ENCODE measurements around the gene HPGD. TPM values are rescaled to one million over a fixed set of nuclear protein-coding genes. Genes with fewer than 3 reads are reported as not detected.

Gene HPGD
- total and polyA plus RNA-seq, 9 of the 15 experiments (the other 6 are each of a cell fraction or from before 2014, with no cell fraction given): 2.3 to 8.6 (median 4.8) TPM

DNA sequence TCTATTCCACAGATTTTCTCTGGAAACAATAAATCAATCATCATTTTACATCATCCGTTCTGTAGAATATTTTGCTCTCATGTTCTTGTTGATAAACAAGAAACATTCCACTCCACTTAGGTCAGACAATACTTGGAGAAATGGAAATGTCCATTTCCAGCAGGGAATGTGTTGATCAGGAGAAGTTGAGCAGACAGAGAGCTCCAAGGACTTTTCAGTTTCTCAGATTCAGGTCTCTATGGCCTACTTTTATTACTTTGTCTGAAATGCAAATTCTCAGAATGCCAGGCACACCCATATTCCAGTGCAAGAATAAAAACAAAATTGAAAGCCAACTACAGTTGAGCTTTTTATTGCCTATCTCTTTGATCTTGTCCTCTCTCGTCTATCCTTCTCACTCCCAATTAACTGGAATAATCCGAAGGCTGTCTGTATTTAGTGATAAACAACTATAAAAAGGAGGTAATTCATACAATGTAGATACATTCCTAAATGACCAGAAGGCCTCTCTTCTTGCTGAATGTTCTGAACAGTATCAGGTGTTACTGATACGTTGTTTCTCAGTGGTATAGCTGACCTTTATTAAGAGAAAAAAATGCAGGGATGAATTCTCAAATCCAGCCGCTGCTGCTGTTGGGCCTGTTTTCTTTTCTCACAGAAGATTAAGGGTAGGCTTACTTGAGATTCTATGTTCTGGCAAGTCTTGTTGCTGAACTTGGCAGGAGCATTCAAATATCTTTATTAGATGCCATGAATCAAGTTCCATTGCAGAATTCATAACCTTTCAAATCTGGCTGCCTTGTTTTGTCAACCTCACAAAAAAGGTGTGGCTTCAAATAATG is 72.1 kb downstream of the HPGD start (continued):
- no peak for TF ChIP-seq ZKSCAN8 (CRISPR knock-in tag; IDR thresholded peaks at IDR 0.05)
- TF ChIP-seq RCOR1 (IDR thresholded peaks at IDR 0.05; ENCODE audit: borderline replicate concordance in 1 of 2, low read depth in 2 of 2, low read length in 2 of 2): no peak
- no peak for TF ChIP-seq ZNF232 (CRISPR knock-in tag; IDR thresholded peaks at IDR 0.05)

DNA sequence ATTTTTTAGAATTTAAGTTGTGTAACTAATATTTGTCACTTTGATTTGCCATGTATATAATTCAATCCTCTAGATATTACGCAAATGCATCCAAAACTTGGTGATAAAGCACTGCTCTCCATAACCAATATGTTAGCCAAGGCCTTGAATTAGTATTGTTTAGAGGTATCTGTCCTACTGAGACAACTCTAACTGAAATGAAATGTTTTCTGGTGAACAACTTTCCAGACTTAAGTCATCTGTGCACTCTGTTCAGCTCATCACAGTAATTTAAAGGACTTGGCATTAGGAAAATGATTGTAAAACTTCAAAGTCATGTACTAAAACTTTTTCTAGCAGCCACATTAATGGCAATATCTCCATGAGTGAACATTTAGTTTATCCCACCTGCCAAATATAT is 73.1 kb downstream of the HPGD start:
- FAIRE-seq: no peak
- Histone ChIP-seq H3K4me1 (replicated peaks in 1 of 2; ENCODE audit: control insufficient read depth in 2 of 2, insufficient read depth in 2 of 2, low read length in 2 of 2) (no peaks in the 10 kb centered on the region), H3K4me3 (no peak overlapping the region), H4K20me1 (replicated peaks; ENCODE audit: control insufficient read depth, insufficient read depth, low read length) (no peaks in the 10 kb centered on the region), H2AFZ (ENCODE audit: low read depth, low read length) (no peak overlapping the region), H3K9ac (ENCODE audit: insufficient read depth in 1 of 2, low read depth in 2 of 2, low read length in 2 of 2) (no peak overlapping the region), H3K79me2 (ENCODE audit: control insufficient read depth, insufficient read depth, low read length) (no peaks in the 10 kb centered on the region), H3K9me1 (ENCODE audit: control insufficient read depth, insufficient read depth, low read length) (no peaks in the 10 kb centered on the region), H3K27me3 (ENCODE audit: control insufficient read depth in 2 of 2, insufficient read depth in 2 of 2, low read length in 2 of 2) (no peaks in the 10 kb centered on the region), H3K36me3 (ENCODE audit: control insufficient read depth, insufficient read depth, low read length) (no peaks in the 10 kb centered on the region), H3K27ac (ENCODE audit: extremely low read depth, low read depth, low read length) (no peak overlapping the region), H3K9me3 (replicated peaks; ENCODE audit: control insufficient read depth, insufficient read depth, low read depth, low read length) (no peaks in the 10 kb centered on the region), H3K4me2 (ENCODE audit: insufficient read depth, low read length) (no peak overlapping the region)
- DNase-seq (ENCODE audit: extremely low read depth in 1 of 4, low spot score in 3 of 4): no peak
- ChIA-PET CTCF (ENCODE audit: low intra/inter-chr PET ratio) (no interaction called here), POLR2A (no interaction called here)
- intact Hi-C loops (cut with micrococcal nuclease): no loop called here
- no TSS peak for BruUV-seq (replicated peaks)
- WGBS (ENCODE audit: insufficient coverage, low coverage, missing lambda C conversion rate): 91% methylated on average over 1 of the region's 1 CpG
- in situ Hi-C loops (cut with MboI): no loop called here
- ATAC-seq: no peak
- TF ChIP-seq CBX2 (IDR thresholded peaks at IDR 0.05; ENCODE audit: insufficient read depth, low read length, poor library complexity, severe bottlenecking) (no peak), ZNF347 (CRISPR knock-in tag; IDR thresholded peaks at IDR 0.05; ENCODE audit: low read depth) (no peak), HMG20A (CRISPR knock-in tag; conservative IDR thresholded peaks at IDR 0.05) (no peak)
